ENCODE measurements around the gene INHBB.
"Not testable (repeated sequence)": the region's sequence is repeated elsewhere in the genome, so short reads cannot be mapped to it uniquely, and the experiment has no call there.

The INHBB gene

DNA sequence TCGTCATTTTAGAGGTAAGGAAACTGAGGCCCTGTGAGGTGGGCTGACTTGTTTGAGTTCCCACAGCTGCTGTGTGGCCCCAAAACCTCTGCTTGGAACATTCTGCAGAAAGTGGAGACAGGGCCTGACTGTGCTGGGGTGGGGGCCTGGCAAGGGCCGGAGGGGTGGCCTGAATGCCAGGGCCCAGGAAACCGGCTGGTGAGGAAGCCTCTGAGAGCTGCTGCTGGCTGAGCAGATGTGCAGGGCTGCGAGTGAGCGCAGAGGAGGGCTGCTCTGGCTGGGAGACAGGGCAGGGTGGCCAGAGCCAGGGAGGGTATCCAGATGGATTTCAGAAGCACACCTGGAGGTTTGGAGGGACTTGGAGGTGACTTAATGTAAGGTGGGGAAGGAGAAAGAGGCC is 29.9 kb upstream of the INHBB start:
- DNase-seq (ENCODE audit: low read depth in 2 of 2): no peak

DNA sequence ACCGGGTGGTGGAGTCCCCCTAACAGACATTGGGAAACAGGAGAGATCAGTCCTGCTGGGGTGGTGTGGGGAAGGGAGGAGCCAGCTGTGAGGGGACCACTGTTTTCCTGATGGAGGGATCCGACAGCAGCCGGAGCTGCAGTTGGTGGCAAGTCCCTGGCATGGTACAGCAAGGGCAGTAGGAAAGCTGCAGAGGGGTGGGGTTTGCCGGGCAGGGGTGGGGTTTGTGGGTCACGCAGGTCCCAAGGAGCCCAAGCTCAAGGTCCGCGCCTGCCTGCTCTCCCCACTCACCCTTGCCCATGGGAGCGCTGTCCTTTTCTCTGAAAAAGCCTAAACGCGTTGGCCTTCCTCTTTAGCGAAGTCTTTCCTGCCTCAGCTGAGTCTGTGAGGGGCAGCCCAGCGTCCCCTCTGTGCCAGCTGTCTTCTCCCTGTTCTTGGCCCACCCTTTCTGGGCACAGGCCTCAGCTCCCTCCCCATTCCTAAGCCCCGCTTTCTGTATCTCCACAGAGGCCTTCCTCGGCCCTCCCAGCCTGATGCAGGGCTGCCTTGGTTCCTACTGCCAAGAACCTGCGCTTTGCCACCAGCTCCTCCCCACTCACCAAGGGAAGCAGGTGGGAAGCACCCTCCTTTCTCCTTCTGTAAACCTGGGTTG is 29.3 kb upstream of the INHBB start:
- DNase-seq (ENCODE audit: low read depth in 2 of 2): no peak

- DNase-seq (ENCODE audit: low read depth in 2 of 2): no peak
Observed at GRCh38 chr2:120317180-120317533, 28.8 kb upstream of the INHBB start.

- DNase-seq (ENCODE audit: low read depth in 2 of 2): no peak
Observed at GRCh38 chr2:120317916-120318315, 28.0 kb upstream of the INHBB start.

DNA sequence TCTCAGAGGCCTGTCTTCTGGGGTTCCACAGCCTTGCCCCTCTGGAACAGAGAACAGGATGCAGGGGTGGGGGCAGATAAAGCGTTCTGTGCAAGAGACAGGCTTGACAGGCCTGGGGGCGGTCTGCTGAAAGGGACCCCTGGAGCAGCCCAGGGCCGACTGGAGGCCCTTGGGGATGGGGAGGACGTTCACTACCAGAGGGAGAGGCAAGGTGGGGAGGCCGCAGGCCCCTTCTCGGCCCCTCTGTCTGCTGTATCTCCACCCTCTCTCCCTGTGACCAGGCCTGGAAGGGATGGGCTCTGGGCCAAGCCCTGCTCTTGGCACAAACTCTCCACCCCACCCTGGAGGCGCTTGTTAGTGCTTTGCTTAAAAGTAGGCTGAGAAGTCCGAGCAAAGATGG is 27.3 kb upstream of the INHBB start:
- DNase-seq (ENCODE audit: low read depth in 2 of 2): no peak

DNA sequence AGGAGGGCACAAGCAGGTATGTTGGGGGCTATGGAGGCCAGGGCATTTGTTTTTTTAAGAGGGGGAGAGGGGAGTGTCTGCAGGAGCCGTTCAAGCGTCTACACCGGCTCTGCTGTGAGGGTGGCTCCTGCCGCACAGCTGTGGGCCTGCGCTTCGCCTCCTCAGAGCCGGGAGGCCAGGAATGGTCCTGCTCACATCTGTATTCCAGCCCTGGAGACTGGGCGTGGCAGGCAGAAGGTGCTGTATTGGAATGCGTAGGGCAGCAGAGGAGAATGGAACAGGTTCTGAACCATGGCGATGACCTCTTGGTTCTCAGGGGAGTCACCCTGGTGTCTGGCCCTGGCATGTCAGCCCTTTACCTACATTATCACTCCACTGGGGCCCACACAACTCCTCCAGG is 26.8 kb upstream of the INHBB start:
- DNase-seq (ENCODE audit: low read depth in 2 of 2): no peak

DNA sequence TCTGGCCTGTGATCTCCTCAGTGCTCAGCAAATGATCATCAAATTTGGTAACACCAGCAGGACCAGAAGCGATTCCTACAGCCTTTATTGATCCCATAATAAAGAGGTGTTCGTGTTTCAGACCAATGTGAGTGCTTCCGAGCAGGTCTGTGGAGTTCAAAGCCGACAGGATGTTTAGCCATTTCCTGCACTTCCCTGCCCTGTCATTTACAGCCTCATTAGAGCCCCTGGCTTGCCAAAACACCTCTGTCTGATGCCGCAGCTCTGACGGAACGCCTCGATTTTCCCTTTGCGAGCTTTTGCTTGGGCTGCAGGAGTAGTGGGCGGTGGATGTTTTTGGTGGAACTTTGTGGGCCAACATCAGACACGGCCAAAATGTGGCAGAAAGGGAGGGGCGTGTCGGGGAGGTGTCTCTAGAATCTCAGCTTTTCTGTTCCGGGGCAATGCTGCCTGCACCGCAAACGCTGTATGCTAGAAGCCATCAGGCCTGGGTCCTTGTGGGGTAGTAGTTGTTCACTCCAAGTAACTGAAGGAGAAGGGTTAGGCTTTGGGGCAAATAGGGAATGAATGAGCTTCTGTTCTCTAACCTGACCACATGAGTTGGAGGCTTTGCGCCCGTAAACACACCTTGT is 26.1 kb upstream of the INHBB start:
- DNase-seq (ENCODE audit: low read depth in 2 of 2): no peak

DNA sequence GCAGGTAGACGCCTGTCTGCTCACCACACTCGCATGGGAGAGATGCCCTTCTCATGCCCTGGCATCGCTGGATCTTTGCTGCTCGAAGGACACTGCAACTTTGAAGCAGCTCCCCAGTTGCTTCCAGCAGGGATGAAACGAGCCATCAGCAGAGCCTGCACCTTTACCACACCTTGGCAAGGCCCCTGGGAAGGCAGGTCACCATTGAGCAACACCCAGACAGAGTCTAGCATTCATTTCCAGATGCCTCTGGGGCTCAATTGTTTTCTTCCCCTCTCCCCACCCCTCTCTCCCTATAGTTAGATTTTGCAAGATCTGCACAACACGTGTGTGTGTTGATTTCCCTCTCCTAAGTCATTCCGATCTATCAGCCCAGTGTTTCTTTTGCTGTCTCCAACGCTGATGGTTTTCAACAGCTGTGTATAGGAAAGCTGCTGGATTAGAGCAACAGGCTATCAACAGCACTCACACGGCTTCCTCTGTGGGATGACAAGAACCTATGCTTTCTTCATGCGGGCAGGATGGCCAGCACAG is 25.6 kb upstream of the INHBB start:
- DNase-seq (ENCODE audit: low read depth in 2 of 2): no peak

DNA sequence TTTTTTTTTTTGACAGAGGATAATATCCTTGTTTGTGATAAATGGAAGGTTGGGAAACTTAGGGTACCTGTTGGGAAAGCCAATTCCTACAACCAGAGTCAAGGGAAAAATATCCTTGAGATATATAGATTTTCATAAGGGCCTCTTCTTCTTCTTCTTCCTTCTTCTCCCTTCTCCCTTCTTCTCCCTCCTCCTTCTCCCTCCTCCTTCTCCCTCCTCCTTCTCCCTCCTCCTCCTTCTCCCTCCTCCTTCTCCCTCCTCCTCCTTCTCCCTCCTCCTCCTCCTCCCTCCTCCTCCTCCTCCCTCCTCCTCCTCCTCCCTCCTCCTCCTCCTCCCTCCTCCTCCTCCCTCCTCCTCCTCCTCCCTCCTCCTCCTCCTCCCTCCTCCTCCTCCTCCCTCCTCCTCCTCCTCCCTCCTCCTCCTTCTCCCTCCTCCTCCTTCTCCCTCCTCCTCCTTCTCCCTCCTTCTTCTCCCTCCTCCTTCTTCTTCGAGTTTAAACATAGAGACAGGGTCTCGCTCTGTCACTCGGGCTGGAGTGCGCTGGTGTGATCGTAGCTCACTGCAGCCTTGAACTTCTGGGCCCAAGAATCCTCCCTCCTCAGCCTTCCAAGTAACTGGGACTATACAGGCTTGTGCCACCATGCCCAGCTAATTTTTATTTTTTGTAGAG is 24.9 kb upstream of the INHBB start:
- not testable (repeated sequence) for DNase-seq (ENCODE audit: low read depth in 2 of 2)

GRCh38 chr2:120321721-120322284 is 24.1 kb upstream of the INHBB start:
- no peak for DNase-seq (ENCODE audit: low read depth in 2 of 2)

- no peak for DNase-seq (ENCODE audit: low read depth in 2 of 2)
Observed at GRCh38 chr2:120322329-120322728, 23.6 kb upstream of the INHBB start.

- DNase-seq (ENCODE audit: low read depth in 2 of 2): no peak
Observed at GRCh38 chr2:120323214-120323613, 22.7 kb upstream of the INHBB start.

- no peak for DNase-seq (ENCODE audit: low read depth in 2 of 2)
Observed at GRCh38 chr2:120323807-120324399, 22.0 kb upstream of the INHBB start.

DNA sequence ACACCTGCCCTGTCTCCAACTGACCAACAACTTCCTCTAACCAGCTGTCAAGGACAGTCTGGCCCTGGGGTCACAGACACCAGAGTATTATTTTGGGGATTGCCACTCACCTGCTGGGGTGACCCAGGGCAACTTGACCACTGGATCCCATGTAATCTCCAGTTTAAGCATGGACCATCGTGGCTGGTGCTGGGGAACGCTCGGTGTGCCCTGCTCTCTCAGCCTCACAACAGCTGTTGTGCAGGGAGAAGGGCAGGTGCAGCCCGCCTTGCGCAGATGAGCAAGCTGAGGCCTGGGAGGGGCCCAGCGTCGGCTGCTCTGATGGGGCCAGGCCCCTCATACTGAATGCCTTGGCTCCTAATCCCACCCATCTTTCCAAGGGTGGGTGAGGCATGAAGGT is 21.0 kb upstream of the INHBB start:
- no peak for DNase-seq (ENCODE audit: low read depth in 2 of 2)

- no peak for DNase-seq (ENCODE audit: low read depth in 2 of 2)
Observed at GRCh38 chr2:120326066-120326465, 19.9 kb upstream of the INHBB start.

DNA sequence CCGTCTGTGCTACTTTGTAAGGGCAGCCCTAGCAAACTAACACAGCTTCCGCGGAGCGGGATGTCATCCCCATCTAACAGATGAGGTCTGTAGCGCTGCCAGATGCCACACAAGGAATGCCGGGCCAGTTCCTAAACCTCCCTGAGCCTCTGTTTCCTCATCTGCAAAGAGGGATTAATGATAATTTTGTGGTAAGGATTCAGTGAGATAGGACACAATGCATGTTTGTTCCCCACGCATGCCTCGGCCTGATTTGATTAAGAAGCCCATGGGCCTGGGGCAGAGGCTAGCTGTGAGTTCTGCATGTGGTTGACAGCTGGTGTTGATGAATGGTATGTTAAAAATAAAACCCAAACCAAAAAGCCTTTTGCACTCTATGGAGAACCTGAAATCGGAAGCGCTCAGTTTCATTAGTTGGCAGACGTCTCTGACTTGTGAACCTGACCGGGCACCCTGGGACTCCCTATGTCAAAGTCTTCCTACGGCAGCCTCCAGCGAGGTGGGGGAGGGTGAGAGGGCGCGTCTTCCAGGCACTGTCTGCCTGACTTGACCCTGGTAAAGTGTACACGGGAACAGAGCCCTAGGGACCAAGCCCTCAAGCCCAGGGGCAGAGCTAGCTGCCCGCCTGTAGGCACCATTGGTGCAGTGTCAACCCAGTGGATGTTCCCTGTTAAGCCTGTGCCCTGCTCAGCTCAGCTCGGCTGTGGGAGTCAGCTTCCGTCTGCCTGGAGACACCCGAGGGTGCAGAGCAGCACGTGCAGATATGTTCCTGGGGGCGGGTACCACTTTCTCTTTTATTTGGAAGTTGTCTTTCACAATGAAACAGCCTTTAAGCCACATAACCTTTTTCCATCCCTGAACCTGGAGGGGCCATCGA is 14.8 kb upstream of the INHBB start:
- no peak for DNase-seq (ENCODE audit: low read depth in 2 of 2)

- DNase-seq (ENCODE audit: low read depth in 2 of 2): no peak
Observed at GRCh38 chr2:120331903-120332302, 14.0 kb upstream of the INHBB start.

DNA sequence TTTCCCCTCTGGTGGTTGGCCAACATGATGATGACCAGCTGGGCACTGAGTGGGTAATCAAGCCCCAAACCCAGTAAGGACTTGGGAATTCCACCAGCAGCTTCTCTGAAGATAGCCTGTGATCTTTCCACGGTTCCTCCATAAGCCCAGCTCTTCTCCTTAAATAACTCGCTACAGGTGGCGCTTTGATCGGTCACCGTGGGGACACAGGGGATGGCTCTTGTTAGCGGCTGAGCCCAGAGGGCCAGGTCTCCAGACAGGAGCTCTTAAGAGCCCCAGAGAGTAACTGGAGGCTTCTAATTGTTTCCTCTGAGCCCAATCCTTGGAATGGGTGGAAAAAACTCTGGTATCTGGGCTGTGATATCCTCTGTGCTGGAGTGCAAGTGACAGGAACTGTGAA is 13.6 kb upstream of the INHBB start:
- DNase-seq (ENCODE audit: low read depth in 2 of 2): no peak

GRCh38 chr2:120334068-120334467 is 11.9 kb upstream of the INHBB start:
- no peak for DNase-seq (ENCODE audit: low read depth in 2 of 2)

DNA sequence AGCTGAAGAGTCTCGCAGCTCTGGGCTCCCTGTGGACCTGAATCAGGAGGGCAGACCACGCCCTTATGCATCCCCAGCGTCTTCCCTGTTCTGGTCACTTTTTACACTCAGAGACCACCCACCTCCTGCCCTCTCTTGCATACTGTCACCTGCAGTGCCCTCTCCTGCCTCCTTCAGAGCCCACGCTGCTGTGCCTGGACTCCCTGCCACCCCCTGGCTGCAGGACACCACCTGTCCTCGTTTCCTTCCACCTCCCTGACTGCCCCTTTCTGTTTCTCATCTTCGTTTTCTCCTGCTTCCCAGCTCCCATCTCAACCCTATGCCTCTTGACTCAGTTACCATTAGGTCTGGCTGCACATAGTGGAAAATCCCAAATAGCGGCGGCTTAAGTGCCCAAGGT is 9.2 kb upstream of the INHBB start:
- DNase-seq (ENCODE audit: low read depth in 2 of 2): no peak

DNA sequence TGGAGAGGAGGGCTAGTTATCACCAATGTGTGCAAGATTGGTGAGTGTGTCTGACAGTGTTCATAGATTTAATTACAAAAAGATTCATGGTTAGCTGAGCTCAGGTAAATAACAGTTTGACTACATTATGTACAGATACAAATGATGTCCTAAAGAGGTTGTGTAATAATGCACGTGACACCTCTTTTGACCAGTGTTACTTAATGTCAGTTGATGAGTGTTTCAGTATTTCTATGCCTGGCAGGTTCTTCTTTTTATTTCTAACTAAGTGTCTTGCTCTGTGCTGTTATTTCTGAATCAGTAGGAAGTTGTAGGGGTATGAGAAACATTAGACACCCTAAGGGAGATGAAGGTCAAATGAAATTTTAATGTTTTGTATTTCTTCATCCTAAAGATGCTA is 7.9 kb upstream of the INHBB start:
- DNase-seq (ENCODE audit: low read depth in 2 of 2): no peak

Data from stimulated activated CD4-positive, alpha-beta T cell treated with anti-CD3 and anti-CD28 coated beads, Interleukin-12 subunit alpha, Interleukin-12 subunit beta, amount 100 ng/mL, for 24 hours (primary cell).